ENCODE results near the gene COL1A1.

Gene COL1A1

DNA sequence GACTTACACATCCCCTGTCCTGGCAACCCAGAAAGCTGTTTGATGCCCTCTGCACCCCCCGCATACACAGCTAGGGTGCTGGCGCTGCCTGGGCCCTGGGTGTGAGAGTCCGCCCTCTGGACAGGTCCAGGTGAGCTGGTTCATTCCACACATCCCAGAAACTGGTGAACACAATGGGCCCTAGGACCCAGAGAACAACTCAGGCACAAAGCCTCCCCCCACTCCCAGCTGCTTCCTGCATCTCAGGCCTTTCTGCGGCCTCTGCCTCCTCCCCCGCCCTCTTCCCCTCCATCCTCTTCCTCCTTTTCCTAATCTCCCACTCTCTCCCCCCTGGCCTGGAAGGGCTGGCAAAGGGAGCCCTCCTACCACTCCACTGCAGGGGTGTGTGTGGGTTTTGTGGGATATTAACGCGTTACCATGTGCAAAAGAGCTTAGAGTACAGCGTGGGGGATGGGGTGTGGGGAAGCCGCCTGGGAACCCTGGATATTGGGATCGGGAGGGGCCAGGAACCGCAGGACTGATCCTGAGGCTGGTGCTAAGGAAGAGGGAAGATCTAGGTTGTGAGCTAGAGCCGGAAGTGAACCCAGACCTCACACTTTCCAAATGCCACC is 49.4 kb downstream of the COL1A1 start:
- peak; percentile 71 for DNase-seq

DNA sequence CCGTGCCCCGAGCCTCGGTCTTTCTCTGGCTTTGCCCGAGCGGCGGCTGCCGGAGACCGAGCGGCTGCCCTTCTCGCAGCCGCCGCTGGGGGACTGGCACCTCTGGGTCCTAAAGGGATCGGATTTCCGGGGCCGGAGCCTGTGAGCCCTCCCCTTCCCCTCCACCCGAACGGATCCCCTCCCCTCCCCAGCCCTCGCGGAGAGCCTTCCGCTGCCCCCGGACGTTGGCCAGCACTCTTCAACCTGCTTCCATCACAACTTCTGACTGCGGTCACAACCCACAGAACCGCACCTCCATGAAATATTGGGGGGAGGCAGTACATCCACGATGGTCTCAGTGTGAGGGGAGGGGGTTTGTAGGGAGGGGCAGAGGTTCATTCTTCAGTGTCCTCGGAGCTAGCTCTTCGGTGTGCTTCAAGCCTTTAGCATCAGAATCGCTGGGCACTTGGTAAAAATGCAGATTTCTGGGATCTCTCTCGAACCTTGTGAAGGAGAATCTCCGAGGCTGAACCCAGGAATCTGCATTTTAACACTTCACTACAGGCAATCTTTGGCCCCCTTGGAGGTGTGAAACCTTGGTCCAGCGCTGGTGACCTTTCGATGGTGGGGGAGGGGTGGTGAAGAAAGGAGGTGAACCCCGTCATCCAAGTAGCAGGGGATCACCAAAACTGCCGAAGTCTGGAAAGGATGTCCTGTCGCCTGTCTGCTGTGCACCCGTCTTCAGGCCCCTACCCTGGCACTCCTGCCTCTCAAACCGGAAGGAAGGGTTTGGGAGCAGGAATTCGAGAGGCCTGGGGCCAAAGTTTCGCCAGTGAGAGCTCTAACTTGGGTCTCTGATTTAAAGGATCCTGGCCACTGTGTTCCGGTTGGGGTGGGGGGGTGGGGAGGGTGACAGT is 50.1 kb downstream of the COL1A1 start:
- DNase-seq = peak; percentile 77

DNA sequence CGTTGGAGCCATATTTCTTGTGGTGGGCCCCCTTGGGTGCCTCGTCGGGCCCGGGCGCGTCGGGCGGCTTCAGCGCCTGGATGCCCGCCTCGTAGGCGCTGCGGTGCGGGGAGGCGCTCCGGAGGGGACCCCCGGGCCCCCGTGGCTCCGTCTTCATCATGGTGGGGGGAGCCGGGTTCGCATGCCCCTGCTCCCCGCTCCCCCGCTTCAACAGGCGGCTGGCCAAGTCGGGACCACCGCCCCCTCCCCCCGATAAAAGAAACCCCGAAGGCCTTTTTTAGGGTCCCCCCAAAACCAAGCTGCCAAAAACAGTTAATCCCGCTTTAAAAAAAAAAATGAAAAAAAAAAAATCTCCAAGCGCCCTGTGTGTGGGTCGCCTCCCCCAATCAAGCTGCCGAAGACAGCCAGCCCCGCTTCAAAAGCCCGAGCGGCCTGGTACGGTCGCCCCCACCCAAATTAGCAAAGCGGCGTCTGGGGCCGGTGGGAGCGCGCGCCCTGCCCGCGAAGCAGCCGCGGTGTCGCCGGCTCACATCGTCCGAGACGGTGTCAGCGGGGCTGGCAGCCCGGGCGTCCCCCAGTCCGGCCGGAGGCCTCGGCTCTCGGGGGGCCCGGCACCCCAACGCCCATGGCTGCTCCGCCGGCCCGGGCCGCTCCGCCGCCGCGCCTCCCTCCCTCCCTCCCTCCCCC is 50.9 kb downstream of the COL1A1 start, which contains the start of gene PPP1R9B:
Gene PPP1R9B, minus strand, starts transcription at position 324 of the 687 bp plus-strand sequence. Its CDS starts 164 bp downstream, at position 160.
- DNase-seq = no peak

DNA sequence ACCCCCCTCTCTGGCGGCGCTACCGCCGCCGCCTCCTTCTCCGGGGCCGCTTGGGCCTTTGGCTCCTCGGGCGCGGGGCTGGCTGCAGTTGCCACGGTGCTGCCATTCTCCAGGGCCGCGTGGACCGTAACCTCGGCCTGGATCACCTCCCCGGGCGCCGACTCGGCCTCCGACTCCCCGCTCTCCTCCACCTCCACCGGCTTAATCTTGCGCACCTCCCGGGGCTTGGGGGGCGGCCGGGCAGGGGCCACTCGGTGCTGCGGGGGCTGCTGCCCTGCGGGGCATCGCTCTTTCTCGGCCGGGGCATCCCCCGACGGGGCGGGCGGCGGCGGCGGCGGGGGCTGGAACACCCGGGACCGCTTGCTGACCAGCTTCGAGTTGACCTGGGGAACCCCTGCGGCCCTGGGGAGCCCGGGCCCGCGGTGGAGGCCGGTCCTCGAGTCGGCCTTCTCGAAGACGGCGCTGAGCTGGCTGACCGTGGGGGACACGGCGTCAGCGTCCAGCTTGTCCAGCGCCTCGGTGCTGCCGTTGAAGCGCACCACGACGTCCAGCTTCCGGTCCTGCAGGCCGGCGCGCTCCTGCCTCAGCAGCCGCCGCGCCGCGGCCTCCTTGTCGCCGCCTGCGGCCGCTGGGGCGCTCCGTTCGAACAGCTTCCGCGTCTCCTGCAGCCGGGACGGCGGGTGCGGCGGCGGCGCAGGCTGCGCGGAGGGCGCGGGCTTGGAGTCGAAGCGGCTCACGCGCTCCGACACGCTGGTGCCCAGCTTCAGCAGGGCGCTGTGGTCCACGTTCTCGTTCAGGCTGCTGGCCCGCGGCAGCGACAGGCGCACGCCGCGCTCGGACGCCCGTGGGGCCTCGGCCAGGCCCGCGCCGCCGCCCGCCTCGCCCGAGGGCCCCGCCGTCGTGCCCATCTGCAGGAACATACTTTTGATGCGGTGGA is 51.7 kb downstream of the COL1A1 start:
- peak; percentile 38 for DNase-seq

DNA sequence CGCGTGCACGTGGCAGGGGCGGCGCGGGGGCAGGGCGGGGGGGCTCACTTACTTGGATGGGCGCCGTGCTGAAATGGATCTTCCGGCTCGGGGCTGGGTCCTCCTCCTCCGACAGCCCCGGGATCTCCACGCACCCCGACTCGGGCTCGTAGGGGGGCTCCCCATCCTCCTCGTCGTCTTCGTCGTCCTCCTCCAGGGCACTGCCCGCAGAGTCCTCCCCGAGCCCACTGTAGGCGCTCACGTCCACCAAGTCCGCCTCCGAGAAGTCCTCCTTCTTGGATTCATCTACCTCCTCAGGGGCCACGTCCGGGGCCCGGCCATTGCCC is 52.4 kb downstream of the COL1A1 start:
- DNase-seq = no peak

DNA sequence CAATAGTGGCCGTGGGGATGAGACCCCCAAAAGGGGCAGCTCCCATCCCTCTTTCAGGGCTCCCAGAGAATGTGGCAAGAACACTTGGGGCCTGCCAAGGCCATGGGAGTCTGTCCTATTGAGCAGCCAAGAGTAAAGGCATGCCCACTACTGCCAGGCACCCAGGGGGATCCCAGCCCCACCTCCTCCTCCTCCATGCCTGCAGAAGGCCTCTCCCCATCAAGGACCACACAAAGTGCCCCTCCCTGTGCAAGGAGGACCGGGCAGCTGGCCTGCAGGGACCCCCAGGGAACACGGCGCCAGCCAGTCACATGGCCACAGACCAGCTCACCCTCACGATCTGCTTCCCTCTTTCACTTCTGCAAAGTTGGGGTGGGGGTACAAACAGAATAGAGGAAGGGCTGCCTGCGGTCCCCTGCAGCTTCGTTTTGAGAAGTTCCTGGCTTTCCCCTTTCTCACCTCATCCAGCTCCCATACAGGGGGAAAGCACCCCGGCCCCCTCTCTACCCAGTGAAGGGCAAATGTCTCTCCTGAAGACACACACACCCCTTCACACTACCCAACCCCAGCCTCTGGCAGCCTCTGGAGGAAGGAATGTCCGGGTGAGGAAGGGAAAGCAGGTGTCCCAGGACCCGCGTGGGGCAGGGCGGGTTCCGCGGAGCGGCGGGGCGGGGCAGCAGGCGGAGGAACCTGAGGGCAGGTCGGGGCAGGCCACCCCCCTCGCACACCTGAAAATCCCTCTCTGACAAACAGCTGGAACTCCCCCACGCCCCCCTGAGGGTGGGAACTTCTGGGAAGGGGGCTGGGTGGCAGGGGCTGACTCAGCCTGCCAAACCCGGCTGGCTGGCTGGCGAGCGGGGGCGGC is 53.0 kb downstream of the COL1A1 start:
- DNase-seq = no peak

DNA sequence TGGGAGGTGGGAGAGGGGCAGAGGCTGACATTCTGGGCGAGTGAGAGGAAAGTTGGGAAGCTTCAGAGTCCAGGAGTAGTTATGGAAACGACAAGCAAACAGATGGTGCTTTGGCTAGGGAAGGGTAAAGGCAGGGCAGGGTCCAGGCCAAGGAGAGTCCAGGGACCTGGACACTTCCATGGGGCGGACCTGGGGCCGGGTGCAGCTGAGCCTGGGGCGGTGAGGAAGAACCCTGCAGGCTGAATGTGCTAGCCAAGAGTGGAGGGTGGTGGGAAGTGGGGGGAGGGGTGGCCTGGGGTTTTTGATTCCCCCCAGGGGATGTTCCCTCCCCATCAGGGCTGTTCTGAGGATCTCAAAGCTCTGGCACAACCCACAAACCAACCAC is 53.6 kb downstream of the COL1A1 start:
- no peak for DNase-seq

DNA sequence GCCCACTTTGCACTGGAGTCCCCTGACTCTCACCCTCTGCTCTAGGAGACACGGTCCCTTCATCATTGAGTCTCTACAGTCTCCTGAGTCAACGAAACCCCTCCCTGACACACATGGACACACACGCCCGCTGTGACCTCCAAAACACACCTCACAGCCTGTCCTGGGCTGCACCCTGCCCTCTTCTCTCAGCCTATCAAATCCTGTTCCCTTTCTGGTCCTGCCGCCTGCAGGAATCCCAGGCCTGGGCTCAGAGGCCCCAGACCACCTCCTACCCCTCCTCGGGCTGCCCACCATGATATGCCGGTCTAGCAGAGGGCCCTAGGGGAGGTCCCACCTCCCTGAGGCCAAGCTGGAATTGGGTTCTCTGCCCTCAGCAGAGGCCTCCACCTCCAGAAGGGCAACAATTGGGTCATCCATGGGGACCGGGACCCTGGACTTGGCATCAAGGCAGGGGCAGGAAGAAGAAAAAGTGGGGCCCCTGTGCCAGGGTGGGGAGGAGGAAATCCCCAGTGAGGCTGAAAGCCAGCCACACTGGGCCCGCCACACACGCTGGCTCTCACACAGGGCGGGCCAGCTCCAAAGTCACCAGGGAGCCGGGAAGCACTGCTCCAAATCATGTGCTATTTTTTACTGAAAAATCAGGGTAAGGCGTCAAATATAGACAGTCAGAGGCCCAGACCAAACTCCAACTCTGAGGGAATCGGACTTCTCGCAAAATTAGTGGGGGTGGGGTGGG is 54.3 kb downstream of the COL1A1 start:
- no peak for DNase-seq

DNA sequence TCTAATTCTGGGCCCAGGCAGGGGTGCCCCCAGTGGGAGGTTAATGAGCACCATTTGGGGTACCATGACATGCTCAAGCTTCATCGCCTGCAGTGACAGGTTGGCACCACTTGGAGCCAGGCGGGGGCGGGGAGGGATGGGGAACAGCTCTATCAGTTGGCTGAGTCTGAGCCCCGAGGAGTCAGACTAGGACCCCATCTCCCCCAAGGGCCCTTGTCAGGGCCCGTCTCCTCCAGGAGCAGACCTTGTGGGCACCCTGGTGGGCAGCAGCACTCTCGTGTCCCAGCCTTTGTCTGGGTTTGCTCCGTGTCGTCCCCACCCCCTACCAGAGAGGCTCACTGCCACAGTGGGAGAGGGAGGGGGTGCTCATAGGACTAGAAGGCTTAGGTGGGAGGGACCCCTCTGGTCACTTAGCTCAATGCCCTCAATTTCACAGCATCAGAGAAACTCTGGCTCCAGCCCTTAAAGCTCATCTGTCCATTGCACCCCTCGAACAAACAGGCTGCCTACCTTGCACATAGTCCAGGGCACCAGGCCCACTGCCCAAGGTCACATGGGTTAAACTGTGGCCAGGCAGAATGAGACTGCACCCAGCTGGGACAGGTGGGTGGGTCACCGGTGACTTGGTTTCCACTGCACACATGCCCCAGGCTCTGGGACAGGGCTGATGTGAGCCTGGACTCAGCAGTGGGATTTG is 55.1 kb downstream of the COL1A1 start:
- no peak for DNase-seq

DNA sequence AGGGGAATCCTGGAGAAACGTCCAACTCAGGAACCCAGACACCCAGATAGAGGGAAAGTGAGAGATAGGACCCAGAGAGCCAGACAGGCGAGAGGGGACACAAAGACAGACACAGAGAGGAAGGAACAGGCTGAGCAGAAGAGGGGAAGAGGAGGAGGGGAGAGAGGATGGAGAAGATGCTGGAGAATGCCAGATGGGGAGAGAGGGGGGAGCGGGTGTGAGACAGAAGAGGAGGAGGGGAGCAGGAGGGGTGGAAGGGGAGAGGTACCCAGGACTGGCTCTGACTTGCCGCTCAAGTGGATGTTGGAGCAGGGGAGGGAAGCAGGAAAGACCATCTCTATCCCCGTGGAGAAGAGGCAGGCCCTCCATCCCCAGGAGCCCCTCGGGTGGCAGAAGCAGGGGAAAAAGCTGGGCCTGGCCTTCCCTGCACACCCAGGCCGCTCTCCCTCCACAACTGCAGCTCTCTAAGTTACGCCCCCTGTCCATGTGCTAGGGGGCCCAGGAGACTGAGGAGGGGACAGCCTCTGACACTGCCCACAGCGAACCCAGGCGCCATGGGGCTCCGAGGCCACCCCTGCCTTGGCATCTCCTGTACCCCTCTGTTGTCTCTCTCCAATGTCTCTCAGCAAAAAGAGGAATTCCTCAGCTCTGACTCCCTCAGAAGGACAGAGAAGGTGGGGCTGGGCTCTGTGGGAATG is 55.8 kb downstream of the COL1A1 start:
- DNase-seq = no peak

DNA sequence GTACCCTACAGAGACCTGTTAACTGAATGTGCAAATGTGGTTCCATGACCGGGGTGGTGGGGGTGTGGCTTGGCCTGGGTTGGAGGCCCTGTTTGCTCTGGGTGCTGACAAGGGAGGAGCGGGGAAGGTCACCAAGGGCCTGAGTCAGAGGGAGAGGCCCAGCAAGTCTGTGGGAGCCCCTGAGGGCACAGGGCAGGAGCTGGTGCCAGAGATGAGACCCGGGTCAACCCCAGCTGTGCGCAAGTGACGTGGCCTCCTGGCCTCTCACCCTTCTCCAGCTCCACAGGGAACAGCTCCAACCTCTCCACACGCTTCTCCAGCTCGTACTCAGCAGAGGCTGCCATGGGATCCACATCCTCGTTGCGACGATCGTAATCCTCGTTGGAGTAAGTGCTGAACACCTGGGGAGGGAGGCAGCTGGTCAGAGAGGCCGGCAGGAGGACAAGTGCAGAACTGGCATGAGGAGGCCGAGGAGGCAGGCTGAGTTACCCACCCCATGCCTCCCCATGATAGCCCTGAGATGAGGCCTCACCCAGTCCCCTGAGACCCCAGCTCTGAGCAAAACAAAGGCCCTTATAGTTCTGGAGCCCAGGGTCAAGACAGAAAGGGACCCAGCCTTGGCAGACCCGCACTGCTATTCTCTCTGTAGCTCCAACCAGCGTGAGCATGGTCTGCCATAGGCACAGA is 56.4 kb downstream of the COL1A1 start:
- DNase-seq = no peak

DNA sequence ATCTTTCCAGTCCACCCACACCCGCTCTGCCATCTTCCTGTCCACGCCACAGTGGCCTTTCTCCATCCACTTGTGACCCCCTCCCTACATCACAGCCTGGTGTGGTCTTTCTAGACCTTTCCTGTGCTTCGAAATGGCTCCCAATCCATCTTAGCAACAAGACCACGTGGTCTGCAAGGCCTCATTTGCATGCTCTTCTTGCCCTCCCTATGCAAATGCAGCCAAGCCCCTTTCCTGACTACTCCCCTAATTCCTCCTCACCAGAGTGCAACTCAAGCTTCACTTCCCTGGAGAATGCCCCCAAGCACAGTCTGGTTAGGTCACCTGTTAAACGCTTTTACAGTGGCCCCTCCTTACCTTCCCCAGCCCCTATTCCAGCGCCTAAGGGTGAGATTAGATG is 57.1 kb downstream of the COL1A1 start:
- no peak for DNase-seq

DNA sequence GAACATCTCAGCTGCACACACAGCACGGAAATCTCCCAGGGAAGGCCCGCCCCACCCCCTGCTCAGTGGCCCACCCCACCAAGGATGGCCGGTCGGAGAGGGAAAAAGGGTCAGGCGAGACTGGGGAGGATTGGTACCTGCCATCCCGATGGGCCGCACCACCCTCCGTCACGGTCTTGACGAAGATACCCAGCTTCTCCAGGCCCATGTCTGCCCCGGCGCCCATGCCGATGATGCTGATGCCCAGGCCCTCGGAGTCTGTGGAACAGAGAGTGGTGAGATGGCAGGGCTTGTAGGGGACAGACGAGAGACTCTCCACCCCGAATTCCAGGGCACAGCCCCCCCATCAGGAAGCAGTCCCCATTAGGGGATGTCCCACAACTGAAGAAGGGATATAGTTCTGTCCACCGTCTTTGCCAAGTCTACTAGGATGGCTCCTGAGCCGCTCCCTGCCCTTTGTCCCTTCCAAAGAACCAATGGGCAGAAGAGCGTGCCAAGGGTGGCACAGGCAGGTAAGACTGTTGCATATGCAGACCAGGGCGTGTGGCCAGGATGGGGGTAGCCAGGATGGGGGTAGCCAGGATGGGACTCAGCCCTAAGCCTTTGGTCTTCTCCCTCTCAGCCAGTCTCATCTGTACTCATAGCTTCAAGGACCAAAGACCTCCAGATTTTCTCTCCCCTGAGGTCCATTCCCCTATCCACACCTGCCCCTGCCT is 57.8 kb downstream of the COL1A1 start:
- DNase-seq = no peak

DNA sequence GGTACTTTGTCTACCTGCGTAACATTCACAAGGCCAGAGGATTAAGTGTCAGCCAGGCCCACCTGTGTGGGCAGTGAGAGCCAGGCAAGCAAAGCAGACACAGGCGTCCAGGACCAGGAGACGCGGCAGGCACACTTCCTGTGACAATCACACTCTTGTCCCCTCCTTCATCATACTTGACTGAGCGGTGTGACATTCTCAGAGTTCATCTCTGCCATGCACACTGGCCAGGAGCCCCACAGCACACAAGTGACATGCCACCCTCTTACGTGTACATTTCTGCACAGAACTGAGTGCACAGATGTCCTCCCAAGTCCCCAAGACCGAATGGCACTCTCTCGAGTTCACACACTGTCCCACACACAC is 59.7 kb downstream of the COL1A1 start:
- no peak for DNase-seq

DNA sequence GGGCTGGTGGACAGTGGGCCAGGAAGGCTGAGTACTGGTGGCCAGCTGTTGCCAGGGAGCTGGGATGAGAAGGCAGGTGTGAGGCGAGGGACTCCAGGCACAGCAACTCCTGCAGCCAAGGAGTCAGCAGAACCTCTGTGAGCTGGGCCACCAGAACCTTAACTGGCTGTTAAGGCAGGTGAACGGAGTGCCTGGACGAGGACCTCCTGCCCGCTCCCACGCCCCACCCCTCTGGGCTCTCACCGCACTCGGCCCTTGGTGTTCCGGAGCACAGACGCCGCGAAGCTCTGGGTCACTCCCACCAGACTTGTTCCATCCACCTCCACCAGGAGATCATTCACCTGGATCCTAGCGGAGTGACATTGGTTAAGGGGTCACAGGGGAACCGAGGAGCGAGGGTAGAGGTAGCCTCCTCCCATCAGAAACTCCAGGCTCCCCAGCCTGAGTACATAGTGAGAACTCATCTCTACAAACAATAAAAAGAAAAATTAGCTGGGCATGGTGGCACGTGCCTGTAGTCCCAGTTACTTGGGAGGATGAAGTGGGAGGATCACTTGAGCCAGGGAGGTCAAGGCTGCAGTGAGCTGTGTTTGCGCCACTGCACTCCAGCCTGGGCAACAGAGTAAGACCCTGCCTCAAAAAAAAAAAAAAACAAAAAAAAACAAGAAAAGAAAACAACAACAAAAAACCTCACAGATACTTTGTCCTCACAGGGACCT is 60.2 kb downstream of the COL1A1 start:
- DNase-seq = no peak

DNA sequence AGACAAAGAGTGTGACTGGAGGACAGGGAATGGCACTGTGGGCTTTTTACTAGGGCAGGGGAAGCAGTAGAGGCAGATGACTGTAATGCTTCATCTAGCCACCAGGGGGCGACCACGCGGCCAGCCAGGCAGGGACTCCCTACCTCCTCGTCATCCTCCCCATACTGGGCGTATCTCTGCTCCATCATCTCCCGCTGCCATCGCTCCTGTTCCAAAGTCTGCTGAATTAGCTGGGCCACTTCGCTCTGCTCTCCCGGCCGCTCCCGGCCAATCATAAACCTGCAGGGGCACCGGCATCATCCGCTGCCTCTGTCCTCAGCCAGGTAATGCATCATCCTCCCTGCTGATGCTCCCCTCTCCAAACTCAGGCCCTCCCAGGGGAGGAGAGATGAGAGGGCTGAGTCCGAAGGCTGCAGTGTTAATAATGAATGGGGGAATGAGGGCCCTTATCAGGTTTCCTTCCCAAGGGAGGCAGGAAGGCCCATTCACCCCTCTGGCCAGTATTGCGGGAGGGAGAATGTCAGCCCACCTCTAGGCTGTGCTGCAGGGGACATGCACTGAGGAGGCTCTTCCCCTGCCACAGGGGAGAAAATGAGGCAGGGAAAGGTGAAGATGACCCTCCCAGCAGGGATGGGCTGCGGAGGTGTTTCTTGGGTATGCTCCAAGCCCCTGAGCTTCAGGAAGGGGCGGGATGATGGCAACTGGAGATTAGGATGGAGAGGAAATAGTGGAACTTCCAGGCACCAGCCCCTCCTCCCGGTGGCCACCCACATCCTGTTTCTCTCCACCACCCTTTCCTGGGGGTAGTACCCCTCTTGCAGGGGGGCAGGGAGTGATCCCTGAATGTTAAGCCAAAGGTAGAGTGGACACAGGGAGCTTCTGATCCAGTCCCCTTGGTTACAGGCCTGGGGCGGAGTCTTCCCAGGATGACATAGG is 61.2 kb downstream of the COL1A1 start:
- no peak for DNase-seq

Data from NCI-H2029 (cell line).